Spleen (tissue), 7 donors: ENCODE results near the gene BRD3.

Source experiments
- CTCF ChIP-seq, 11 experiments: fragments of 200-600 bp in 7 of 11; fragments of 450-650 bp in 4 of 11; sonication (generic) in 4 of 11; IDR thresholded peaks in 8 of 11; conservative IDR thresholded peaks in 3 of 11; 1 replicate in 7 of 11; 2 replicates in 4 of 11; pipeline versions ENCODE4 v1.4.0 to v1.8.0; 2016 to 2021; ENCODE audit warnings: antibody characterized with exemption in 11 of 11, inconsistent platforms in 4 of 11, mild to moderate bottlenecking in 1 of 11
- POLR2A ChIP-seq, 3 donors: fragments of 450-650 bp; IDR thresholded peaks; one replicate each; pipeline ENCODE4 v1.5.1; 2017; ENCODE audit warnings: antibody characterized with exemption in 3 of 3, mild to moderate bottlenecking in 1 of 3
- POLR2AphosphoS5 ChIP-seq, 3 donors: sonication (generic); formaldehyde crosslinking; IDR thresholded peaks; one replicate each; pipeline ENCODE4 v1.5.1; 2017; ENCODE audit warnings: antibody characterized with exemption in 3 of 3
- donor health status: DM: no; HTN: no; CAD: no; lungs with moderate emphysema.
- donor health status: DM: no; HTN: no; CAD: no.
- donor health status: DM: no; HTN: no; CAD: no.

GRCh38 chr9:134057751-134058701 lies 9.8 kb downstream of the BRD3 start:
- TF ChIP-seq CTCF (IDR thresholded peaks at IDR 0.05 in 8 of 11, conservative IDR thresholded peaks at IDR 0.05 in 3 of 11) (no peak), POLR2A (IDR thresholded peaks at IDR 0.05) (no peak), POLR2AphosphoS5 (IDR thresholded peaks at IDR 0.05) (peak in 2 of 3 donors; percentile 48 to 54)
